ENCODE results near the gene AIDA.

Gene AIDA

GRCh38 chr1:222643938-222644635 is 68.2 kb downstream of the AIDA start:
- DNase-seq (ENCODE audit: low read depth, low spot score): peak; percentile 93

- DNase-seq (ENCODE audit: low read depth, low spot score): no peak
These were observed 68.7 kb downstream of the AIDA start for GRCh38 chr1:222643606-222643937.

GRCh38 chr1:222642468-222642867 is 69.8 kb downstream of the AIDA start:
- no peak for DNase-seq (ENCODE audit: low read depth, low spot score)

GRCh38 chr1:222641269-222641948 is 70.9 kb downstream of the AIDA start:
- DNase-seq (ENCODE audit: low read depth, low spot score): no peak

GRCh38 chr1:222634180-222635013 is 77.9 kb downstream of the AIDA start:
- DNase-seq (ENCODE audit: low read depth, low spot score): peak; percentile 66

- DNase-seq (ENCODE audit: low read depth, low spot score): no peak
These were observed 79.5 kb downstream of the AIDA start for GRCh38 chr1:222632749-222633148.

GRCh38 chr1:222631611-222632208 is 80.6 kb downstream of the AIDA start:
- DNase-seq (ENCODE audit: low read depth, low spot score): no peak

- DNase-seq (ENCODE audit: low read depth, low spot score): no peak
These were observed 82.3 kb downstream of the AIDA start for GRCh38 chr1:222629921-222630535.

- DNase-seq (ENCODE audit: low read depth, low spot score): no peak
These were observed 85.1 kb downstream of the AIDA start for GRCh38 chr1:222627232-222627631.

GRCh38 chr1:222624214-222624613 is 88.1 kb downstream of the AIDA start:
- DNase-seq (ENCODE audit: low read depth, low spot score): no peak

- DNase-seq (ENCODE audit: low read depth, low spot score): no peak
These were observed 88.8 kb downstream of the AIDA start for GRCh38 chr1:222623458-222623857.

- no peak for DNase-seq (ENCODE audit: low read depth, low spot score)
These were observed 89.5 kb downstream of the AIDA start for GRCh38 chr1:222622765-222623164.

- no peak for DNase-seq (ENCODE audit: low read depth, low spot score)
These were observed 91.7 kb downstream of the AIDA start for GRCh38 chr1:222620566-222620965.

- DNase-seq (ENCODE audit: low read depth, low spot score): no peak
These were observed 93.3 kb downstream of the AIDA start for GRCh38 chr1:222618880-222619596.
